NK-92 (cell line): ENCODE measurements around the gene LGALS4.
"Not testable (repeated sequence)": the region's sequence is repeated elsewhere in the genome, so short reads cannot be mapped to it uniquely, and the experiment has no call there.

Experiments used
- DNase-seq: peaks from one replicate; lab custom pipeline; 2025; ENCODE audit not compliant: unreplicated experiment; lab: John Stamatoyannopoulos, UW

Gene LGALS4

DNA sequence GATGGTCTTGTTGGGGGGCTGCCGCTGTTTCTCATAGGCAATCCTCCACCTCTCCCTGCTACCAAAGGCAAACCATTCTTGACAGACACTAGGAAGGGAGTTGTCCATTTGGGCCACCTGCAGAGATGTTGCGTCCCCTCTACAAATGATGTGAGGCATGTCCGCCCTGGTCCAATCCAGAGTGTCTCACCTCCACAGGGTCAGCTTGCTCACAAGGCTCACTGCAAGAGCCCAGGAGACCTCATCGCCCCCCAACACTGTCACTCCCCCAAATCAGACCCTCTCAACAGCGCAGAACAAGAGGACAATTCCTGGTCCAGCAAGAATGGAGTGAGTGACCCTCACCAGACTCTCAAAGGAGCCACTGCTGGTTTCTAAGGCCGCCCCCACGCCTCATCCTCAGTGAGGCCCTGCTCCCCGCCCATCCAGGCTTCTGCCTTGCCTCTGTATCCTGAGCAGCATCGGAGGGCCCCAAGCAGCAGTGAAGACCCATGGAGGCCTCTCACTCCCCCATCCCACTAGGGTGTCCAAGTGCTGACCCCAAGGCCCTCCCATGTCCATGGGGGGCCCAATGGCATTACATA lies 30.5 kb upstream of the LGALS4 start:
- no peak for DNase-seq

DNA sequence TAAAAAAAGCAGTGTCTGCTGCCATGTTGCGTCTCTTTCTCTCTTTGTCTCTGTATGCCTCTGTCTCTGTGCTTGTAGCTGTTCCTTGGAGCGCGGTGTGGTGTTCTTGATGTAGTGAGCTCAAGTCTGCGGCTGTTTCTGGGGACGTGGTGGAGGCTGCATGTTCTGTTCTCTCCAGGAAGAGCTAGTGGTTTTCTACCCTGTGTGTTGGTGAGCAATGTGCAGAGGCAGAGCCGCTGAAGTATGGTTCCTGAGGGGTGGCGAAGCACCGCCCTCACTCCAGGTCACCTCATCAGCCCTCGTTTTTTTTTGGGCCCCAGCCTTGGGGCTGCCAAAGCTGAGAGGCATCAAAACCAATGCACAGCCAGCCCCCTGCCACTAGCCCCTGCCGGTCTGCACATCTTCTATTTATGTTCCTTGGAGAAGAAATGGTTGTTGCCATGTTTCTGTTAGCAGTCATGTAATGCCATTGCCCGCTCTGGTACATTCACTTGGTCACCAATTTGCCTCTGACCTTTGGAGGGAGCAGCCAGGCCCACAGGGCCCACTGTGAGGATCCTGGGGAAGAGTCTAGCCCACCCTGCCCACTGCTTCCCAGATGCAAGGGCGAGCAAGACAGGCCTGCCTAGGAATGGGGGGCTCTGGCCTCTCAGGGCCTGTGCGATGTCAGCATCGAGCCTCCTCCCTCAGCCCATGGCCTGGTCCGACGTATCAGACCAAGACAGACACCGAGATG lies 29.9 kb upstream of the LGALS4 start:
- no peak for DNase-seq

DNA sequence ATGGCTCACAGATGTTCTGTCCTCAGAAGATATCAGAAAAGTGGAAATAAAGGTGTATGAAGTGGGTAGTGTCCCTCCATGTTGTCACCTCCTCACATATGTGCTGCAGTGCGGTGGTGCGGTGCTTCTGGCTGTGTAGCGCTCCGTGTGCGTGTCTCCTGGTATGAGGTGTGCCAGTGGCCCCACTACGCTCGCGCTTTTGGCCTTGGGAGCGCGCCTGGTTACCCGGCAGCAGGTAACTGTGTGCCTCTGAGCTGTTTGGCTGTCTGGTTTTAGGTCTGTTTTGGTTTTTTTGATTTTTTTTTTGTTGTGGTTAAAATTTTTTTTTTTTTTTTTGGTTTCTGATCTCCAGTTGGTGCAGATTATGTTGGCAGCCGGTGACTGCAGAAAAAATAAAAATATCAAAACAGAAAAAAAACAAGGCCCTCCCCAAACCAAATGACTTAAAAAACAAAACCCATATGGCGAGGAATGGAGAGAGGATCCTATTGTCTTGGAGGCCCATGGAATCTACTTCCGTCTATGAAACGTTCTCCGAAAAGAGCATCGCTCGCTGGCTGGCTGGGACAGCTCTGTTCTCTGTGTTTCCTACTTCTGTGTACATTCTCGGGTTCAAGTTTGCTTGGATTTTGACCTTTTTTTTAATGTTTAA lies 29.2 kb upstream of the LGALS4 start:
- no peak for DNase-seq

DNA sequence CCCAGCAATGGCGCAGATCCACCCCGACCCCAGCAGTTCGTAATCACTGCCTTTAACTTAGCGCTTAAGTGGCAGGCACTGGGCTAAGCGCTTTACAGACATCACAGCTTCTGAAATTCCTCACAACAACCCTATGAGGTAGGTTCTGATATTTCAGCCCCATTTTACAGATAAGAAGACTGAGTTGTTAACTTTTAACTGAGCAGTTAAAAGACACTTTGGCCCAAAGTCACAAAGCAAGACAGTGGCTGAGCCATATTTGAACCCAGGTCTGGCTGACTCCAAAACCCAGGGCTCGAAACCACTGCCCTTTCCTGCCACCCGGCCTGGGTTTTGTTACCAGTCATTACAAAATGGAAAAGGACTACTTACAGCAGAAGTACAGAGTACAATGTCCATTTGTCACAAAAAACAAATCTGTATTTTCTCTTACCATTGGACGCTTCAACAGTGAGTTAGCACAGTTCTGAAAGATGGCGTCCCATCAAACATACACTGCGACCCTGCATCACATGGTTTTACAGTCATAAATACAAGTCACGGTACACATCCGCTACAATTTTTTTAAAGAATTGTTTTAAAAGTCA lies 28.5 kb upstream of the LGALS4 start:
- DNase-seq = no peak

DNA sequence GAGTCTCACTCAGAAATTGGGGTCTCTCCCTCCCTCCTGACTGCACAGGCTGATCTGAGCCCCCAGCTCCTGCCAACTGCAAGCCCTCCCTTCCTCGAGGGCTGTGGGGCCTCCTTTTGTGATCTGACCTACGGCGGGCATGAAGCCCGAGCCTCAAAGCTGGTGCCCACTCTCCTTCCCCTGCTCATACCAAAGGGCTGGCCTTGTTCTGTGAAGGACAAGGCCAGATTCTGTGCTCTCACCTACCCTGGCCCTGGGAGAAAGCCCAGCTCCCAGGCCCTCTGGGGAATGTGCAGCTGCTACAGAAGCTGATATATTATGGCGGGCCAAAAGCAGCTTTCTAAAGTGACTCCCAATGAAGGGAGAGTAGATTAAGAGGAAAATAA lies 27.8 kb upstream of the LGALS4 start:
- DNase-seq = no peak

DNA sequence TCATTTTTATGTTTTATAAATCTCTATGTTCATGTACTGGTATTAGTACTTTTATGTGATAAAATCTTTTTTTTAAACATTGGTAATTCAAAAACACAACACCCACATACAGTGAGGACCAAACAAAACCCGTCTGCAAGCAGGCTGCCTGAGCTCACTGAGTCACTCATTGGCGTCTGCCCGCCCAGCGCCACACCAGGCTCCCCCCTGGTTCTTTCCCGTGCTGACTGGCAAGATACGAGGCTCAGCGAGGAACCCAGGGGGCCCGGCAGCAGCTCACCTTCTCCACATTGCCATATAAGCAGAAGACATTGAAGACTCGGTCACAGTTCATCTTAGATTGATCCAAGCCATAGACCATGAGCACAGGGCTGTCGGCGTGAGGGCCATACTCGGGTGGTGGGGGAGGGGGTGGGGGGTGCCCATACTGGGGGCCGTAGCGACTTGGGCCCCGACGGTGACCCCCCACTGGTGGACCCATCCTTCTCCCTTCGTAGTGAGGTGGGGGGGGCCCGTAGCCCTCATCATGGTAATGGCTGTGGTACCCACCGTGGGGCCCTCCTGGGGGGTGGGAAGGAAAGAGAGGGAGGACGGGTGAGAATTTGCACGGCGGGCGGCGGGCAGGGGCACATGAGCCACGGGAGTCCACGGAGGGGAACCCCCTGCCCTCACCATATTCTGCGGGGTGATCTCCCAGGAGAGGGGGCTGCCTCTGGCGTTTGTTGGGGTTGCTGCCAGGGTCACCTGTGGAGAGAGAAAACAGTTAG lies 27.3 kb upstream of the LGALS4 start:
- no peak for DNase-seq

DNA sequence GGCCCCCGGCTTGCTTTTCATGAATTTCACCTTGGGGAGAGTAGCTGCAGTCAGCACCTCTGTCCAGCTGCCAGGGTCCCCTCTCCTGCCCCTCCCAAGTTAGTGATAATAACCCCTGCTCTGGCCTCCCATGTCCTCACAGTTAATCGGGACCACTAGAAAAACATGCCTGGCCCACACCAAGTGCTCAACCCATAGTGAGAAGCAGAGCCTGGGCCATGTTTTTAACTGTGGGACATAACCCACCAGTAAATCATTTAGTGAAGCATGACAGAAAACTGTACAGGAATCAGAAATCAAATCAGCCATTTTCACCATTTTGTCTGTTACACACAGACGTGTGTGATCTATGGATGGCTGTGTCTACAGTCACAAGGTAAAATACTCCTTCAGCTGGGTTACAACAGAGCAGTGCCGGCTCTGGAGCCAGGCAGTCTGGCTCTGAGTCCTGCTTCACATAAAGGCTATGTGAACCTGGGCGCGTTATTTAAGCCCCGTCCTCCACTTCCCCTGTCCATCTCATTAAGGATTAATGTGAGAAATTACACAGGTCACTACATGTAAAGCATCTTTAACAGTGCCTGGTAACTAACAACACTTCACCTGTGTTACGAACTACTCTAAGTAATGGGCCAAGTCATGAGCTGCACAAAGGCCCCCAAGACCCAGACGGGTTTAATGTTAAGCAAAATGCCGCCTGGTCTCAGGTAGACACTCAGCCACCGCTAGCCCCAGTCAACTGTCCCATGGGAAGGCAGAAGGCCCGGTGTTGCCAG lies 26.4 kb upstream of the LGALS4 start:
- no peak for DNase-seq

DNA sequence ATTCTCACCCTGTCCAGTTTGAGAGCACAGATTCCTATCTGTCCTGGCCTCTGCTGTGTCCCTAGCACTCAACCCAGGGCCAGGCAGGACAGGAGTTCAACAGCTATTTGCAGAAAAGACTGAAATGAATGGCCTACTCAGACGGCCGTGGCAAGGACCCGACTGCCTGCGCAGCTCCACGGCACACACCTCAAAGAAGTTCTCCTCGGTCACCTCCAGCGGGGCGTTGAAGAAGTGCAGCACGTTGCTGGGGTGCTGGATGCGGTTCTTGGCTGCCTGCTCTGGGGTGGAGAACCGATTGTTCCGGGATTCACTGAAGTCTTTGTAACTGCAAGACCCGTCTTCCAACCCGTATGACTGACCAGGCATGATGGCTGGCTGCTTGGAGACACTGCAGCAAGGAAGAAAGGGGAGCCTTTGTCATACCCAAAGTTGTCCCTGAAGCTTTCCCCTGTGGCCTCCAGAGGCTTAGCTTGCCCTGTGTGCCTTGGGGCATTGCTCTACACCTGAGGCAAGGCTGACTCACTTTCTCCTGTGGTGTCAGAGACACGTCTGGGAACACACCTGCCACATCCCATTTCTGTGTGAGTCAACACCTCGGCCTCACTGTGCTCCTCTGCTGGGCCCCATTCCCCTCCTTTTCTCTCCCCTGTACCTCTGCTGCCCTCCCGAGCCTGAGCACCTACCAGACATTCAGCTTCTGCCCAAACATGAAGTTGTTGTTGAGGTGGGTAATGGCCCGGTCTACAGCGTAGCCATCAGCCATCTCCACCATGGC lies 25.7 kb upstream of the LGALS4 start:
- no peak for DNase-seq

DNA sequence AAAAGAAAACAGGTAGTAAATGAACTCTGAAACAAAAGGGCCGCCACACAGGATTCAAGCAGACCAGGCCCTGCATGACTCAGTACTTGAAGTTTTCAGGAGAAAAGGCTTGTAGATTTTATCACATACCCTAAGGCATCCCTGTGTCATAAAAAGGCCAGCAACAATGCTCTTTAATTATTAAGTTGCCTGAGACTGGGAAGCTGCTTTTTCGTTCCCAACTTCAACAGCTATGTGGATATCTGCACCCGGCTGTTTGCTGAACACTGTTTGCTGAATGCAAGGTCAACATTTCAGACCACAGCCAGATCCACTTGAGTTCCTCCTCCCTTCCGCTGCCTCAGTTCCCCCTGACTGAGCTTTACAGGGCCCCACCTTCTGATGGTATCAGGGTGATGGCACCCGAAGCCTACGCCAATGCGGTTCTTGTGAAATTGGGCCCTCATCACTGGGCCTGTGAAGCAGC lies 24.9 kb upstream of the LGALS4 start:
- DNase-seq = no peak

DNA sequence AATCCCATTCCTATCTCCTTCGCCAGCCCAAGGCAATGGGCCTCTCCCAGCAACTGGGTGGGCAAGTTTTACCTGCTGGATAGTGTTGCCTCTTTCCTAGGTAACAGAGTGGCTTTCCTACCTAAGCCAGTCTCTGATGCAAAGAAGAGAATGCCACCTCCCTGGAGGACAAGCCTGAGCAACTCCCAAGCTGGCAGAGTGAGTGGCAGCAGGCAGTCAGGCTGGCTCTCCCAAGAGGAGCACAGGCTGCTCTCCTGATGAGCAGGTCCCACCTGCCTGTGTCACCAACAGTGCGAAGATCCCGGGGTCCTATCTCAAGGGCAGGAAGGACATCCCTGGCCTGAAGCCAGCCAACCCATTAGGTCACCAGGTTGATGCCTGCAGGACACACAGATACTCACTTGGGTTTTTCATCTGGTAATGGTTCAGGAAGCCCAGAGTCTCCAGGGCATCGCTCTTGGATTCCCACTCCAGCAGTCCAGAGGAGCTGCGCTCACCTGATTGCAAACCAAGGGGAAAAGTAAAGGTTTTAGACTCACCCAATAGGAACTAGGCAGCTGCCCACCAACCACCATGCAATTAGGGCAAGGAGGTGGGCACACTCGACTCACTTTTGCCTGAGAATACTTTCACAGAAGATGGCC lies 24.4 kb upstream of the LGALS4 start:
- no peak for DNase-seq

DNA sequence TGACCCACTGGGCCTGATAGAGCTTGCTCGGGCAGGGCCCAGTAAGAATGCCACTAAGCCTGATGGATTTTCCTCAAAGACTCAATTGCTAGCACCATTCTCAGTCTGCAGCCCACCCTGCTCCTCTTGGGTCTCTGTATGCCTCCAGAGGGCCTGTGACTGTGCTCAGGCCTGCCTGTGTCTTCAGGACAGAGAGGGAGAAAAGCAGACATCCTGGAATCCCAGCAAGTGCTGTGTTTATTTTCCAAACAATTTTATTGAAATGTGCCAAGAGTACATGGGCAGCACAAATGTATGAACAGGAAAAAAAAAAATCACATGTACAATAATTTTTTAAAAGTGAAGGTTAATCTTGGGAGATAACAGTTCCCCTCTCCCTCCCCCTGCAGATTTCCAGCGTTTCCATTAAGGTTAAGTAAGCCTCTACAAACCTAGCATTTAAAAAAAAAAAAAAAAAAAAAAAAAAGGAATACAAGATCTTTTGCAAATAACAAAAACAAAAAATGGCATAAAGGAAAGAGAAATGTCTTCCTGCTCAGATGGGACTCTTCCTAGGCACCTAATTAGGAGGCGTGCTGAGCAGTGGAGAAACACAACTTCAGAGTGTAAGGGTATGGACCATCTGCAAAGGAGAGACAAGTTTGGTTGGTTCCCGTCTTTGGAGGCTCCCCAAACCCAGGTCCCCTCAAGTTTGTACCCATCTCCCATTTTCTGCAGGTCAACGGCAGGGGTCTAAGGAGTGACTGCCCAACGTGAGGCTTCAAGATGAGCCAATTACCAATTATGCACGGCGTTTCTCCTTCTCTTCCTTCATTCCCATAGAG lies 23.6 kb upstream of the LGALS4 start:
- no peak for DNase-seq

DNA sequence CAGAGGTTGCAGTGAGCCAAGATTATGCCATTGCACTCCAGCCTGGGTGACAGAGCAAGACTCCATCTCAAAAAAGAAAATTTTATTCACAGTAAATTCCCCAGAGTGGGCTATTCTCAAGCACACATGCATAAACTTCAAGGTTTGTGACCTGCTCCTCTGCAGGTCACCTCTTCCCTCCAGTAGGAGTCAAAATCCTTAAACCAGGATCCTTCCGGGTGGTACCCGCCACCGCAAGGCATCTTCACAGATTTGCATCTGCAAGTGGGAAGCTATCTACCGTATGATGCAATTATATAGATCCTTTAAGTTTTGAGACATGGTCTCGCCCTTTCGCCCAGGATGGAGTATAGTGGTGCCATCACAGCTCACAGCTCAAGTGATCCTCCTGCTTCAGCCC lies 21.8 kb upstream of the LGALS4 start:
- DNase-seq = no peak

DNA sequence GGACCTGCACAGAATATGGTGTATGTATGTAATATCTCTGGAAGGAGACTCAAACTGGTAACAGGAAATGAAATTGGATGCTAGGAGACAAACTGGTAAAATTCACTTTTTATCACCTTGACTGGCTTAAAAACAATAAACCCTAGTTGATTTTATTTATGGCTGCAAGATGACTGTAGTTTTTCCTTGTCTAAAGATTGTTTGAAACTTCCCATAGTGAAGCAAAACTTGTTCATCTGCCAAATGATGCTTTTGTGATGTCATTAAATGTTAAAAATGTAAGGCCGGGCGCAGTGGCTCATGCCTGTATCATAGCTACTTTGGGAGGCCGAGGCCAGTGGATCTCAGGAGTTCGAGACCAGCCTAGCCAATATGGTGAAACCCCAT lies 21.4 kb upstream of the LGALS4 start:
- DNase-seq = no peak

DNA sequence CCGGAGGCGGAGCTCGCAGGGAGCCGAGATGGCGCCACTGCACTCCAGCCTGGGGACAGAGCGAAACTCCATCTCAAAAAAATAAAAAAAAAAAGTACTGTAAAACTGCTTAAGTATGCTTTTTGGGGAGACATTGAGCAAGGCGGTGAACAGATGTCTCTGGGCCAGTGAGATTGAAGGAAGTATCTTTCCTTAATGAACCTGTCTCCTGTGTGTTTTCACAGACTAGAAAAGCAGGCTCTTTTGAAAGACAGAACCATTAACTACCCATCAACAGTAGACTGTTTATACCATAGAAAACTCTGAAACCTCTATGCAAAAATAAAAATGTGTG lies 20.3 kb upstream of the LGALS4 start:
- DNase-seq = no peak

DNA sequence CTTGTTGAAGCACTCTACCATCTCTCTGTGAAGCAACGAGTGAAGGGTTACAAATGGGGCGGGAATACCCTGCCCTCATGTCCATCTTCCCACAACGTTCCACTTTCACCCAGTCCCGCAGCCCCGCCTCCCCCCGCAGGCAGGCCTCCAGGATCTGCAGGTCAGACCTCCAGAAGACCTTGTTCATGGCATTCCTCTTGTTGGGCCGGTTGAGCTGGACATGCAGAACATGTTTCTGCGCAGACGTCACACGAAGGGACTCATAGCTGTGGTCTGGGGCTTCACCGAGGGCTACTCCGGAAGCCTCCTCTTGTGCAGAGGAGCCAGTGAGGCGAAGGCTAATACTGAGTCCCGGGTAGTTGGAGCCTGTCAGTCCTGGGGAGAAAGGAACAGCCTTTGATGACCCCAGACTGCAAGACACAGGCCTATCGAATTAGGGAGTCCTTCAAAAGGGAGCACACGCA lies 18.4 kb upstream of the LGALS4 start:
- DNase-seq = no peak

DNA sequence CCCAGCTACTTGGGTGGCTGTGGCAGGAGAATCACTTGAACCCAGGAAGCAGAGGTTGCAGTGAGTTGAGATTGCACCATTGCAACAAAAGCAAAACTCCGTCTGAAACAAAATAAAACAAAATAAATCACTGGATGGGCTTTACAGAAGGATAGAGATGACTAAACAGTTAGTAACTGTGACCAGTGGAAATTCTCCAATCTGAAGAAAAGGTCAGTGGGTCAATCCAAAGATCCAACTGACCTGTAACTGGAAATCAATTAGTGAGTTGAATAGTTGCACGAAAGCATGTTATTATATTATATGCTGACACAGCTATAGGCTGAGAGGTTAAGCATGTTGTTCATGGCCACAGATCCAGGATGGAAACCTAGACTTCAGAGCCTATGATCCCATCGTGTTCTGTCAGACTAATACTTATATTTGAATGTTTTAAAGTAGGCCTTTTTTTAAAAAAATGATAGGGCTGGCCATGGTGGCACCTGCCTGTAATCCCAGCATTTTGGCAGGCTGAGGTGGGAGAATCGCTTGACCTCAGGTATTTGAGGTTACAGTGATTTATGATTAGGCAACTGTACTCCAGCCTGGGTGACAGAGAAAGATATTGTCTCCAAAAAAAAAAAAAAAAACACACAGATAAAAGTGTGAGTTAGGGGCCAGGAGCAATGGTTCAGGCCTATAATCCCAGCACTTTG lies 17.4 kb upstream of the LGALS4 start:
- no peak for DNase-seq

DNA sequence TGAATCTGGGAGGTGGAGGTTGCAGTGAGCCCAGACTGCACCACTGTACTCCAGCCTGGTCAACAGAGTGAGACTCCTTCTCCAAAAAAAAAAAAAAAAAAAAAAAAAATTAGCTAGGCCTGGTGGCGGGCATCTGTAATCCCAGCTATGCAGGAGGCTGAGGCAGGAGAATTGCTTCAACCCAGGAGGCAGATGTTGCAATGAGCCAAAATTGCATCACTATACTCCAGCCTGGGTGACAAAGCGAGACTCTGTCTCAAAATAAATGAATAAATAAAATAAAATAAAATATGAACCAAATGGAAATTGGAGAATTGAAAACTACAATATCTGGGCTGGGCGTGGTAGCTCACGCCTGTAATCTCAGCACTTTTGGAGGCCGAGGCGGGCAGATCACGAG lies 16.5 kb upstream of the LGALS4 start:
- not testable (repeated sequence) for DNase-seq
